Gastroesophageal sphincter (tissue), 4 donors: ENCODE results near the gene NOL4L. TPM values are rescaled to one million over a fixed set of nuclear protein-coding genes. Genes with fewer than 3 reads are reported as not detected.

Source experiments
- ATAC-seq: fragments of 150-250 bp; one replicate; pipeline ENCODE4 v1.9.1; 2016; ENCODE audit warnings: mild to moderate bottlenecking, moderate library complexity
- H3K27ac ChIP-seq, 4 donors: fragments of 200-600 bp; sonication (generic) in 3 of 4; 1 replicate in 3 of 4; 2 replicates in 1 of 4; pipeline ENCODE4 v1.5.1; 2016 to 2019
- H3K27me3 ChIP-seq: fragments of 200-600 bp; sonication (generic); one replicate; pipeline ENCODE4 v1.5.1; 2019
- H3K36me3 ChIP-seq, 2 donors: fragments of 200-600 bp; sonication (generic); one replicate each; pipeline ENCODE4 v1.5.1; 2019; ENCODE audit warnings: control low read depth in 1 of 2
- H3K4me1 ChIP-seq, 3 donors: fragments of 200-600 bp; sonication (generic); 1 replicate in 2 of 3; 2 replicates in 1 of 3; pipeline ENCODE4 v1.5.1; 2016 to 2019; ENCODE audit warnings: control low read depth in 2 of 3
- H3K4me3 ChIP-seq, 2 donors: fragments of 200-600 bp; sonication (generic); one replicate each; pipeline ENCODE4 v1.5.1; 2019; ENCODE audit warnings: mild to moderate bottlenecking in 1 of 2, moderate library complexity in 1 of 2
- H3K9me3 ChIP-seq, 3 donors: fragments of 200-600 bp; sonication (generic); one replicate each; pipeline ENCODE4 v1.5.1; 2017 to 2019; ENCODE audit warnings: control low read depth in 2 of 3
- CTCF ChIP-seq, 4 experiments: fragments of 200-600 bp in 2 of 4; fragments of 450-650 bp in 2 of 4; sonication (generic) in 1 of 4; IDR thresholded peaks; one replicate each; pipeline ENCODE4 v1.5.1; 2017 to 2019; ENCODE audit warnings: antibody characterized with exemption in 4 of 4, mild to moderate bottlenecking in 2 of 4, moderate library complexity in 2 of 4
- EP300 ChIP-seq: sonication (generic); formaldehyde crosslinking; IDR thresholded peaks from one replicate; pipeline ENCODE4 v1.6.1; 2017; ENCODE audit warnings: antibody characterized with exemption, mild to moderate bottlenecking
- POLR2A ChIP-seq, 2 donors: fragments of 450-650 bp; IDR thresholded peaks; one replicate each; pipeline ENCODE4 v1.6.1; 2017; ENCODE audit warnings: antibody characterized with exemption in 2 of 2, mild to moderate bottlenecking in 2 of 2, moderate library complexity in 1 of 2
- POLR2AphosphoS5 ChIP-seq: sonication (generic); formaldehyde crosslinking; IDR thresholded peaks from one replicate; pipeline ENCODE4 v1.6.1; 2017; ENCODE audit warnings: antibody characterized with exemption
- WGBS, 2 donors: methylation state at CpG; one replicate each; pipeline ENCODE4 v1.1.5; 2018; ENCODE audit warnings: low coverage in 1 of 2; 5-methylcytosine and 5-hydroxymethylcytosine counted together
- total RNA-seq, 4 donors: library from RNA; depleted of rRNA; stranded (reverse); fragments of >200 nt; gene quantifications; one replicate each; pipeline ENCODE4 v1.1.0, GENCODE V29; 2016

The NOL4L gene
- total RNA-seq, 4 donors from 2014 or later = 9.0 to 14.7 (median 10.8) TPM

GRCh38 chr20:32515631-32516101 is 69.5 kb downstream of the NOL4L start:
- no peak overlapping the region for H3K4me3 ChIP-seq
- no peaks in the 10 kb centered on the region for H3K27me3 ChIP-seq
- ATAC-seq = no peak
- no peak for TF ChIP-seq POLR2AphosphoS5
- no peak for TF ChIP-seq POLR2A (IDR thresholded peaks at IDR 0.05)
- no peak for TF ChIP-seq CTCF (IDR thresholded peaks at IDR 0.05)
- TF ChIP-seq EP300 = no peak
- H3K9me3 ChIP-seq = no peaks in the 10 kb centered on the region
- H3K36me3 ChIP-seq = peaks cover 0 to 13% of the 10 kb centered on the region in 2 donors
- peaks cover 0 to 13% (median 0%) of the 10 kb centered on the region in 3 donors for H3K4me1 ChIP-seq
- 71 to 100% methylated on average over 1 to 3 of the region's 10 CpGs for WGBS, 2 donors
- H3K27ac ChIP-seq = no peak overlapping the region

DNA sequence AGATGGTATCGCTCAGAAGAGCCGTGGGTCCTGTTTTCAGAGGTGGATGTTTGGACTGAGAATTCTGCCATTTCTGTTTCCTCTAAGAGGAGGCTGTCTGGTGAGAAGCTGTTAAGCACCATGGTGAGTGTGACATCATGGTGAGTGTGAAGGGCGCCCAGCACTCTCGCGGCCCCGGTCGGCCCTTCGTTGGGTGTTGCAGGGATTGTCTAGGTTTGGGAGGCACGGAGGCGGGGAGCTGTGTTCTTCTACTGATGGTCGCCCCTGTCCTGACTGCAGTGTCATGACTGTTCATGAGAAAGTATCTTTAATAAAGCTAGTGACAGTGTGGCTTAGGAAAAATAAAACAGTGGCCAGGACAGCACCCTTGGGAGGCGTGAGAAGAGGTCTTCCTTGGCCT is 70.4 kb downstream of the NOL4L start:
- peaks cover 0 to 13% of the 10 kb centered on the region in 2 donors for H3K36me3 ChIP-seq
- no peak for ATAC-seq
- no peaks in the 10 kb centered on the region for H3K27me3 ChIP-seq
- H3K9me3 ChIP-seq = no peaks in the 10 kb centered on the region
- no peak overlapping the region for H3K27ac ChIP-seq
- TF ChIP-seq POLR2AphosphoS5 (no peak), CTCF (IDR thresholded peaks at IDR 0.05) (no peak), POLR2A (IDR thresholded peaks at IDR 0.05) (no peak), EP300 (no peak)
- no peak overlapping the region for H3K4me3 ChIP-seq
- 94 to 95% methylated on average over 7 to 11 of the region's 12 CpGs for WGBS, 2 donors
- peaks cover 0 to 13% (median 0%) of the 10 kb centered on the region in 3 donors for H3K4me1 ChIP-seq

GRCh38 chr20:32513031-32513866 is 71.9 kb downstream of the NOL4L start:
- TF ChIP-seq EP300 = no peak
- no peaks in the 10 kb centered on the region for H3K27me3 ChIP-seq
- WGBS, 2 donors = 76 to 86% methylated on average over 6 to 17 of the region's 18 CpGs
- no peaks in the 10 kb centered on the region for H3K9me3 ChIP-seq
- H3K36me3 ChIP-seq = no peaks in the 10 kb centered on the region
- peaks cover 0 to 13% (median 0%) of the 10 kb centered on the region in 3 donors for H3K4me1 ChIP-seq
- H3K27ac ChIP-seq = no peak overlapping the region
- no peak overlapping the region for H3K4me3 ChIP-seq
- no peak for ATAC-seq

GRCh38 chr20:32512047-32512385 is 73.1 kb downstream of the NOL4L start:
- no peaks in the 10 kb centered on the region for H3K27me3 ChIP-seq
- TF ChIP-seq CTCF (IDR thresholded peaks at IDR 0.05) = no peak
- TF ChIP-seq POLR2AphosphoS5 = no peak
- TF ChIP-seq POLR2A (IDR thresholded peaks at IDR 0.05) = no peak
- TF ChIP-seq EP300 = no peak
- H3K27ac ChIP-seq = no peak overlapping the region
- H3K4me1 ChIP-seq = peaks cover 0 to 1% (median 0%) of the 10 kb centered on the region in 3 donors
- 70 to 83% methylated on average over 3 of the region's 3 CpGs for WGBS, 2 donors
- H3K9me3 ChIP-seq = no peaks in the 10 kb centered on the region
- no peaks in the 10 kb centered on the region for H3K36me3 ChIP-seq
- ATAC-seq = no peak
- H3K4me3 ChIP-seq = no peak overlapping the region

GRCh38 chr20:32511358-32512046 is 73.6 kb downstream of the NOL4L start:
- Histone ChIP-seq H3K9me3 (no peaks in the 10 kb centered on the region), H3K4me1 (no peaks in the 10 kb centered on the region), H3K27ac (no peak overlapping the region), H3K27me3 (no peaks in the 10 kb centered on the region), H3K36me3 (no peaks in the 10 kb centered on the region), H3K4me3 (no peak overlapping the region)
- ATAC-seq = no peak
- TF ChIP-seq POLR2AphosphoS5 (no peak), CTCF (IDR thresholded peaks at IDR 0.05) (no peak), EP300 (no peak), POLR2A (IDR thresholded peaks at IDR 0.05) (no peak)
- WGBS, 2 donors = 54 to 100% methylated on average over 1 to 3 of the region's 12 CpGs
